Skin epidermis (tissue), 12 donors: ENCODE measurements around the gene XYLT1.
A peak's percentile ranks its signal among the peaks of the same experiment; 100 is the strongest.
"Not testable (repeated sequence)": the region's sequence is repeated elsewhere in the genome, so short reads cannot be mapped to it uniquely, and the experiment has no call there.

Experiments
- H3K27ac ChIP-seq, 21 experiments: fragments of 200-600 bp; sonication (generic) in 11 of 21; one replicate each; pipeline ENCODE4 v1.5.0; 2020; ENCODE audit warnings: mild to moderate bottlenecking in 3 of 21, inconsistent platforms in 2 of 21, moderate library complexity in 2 of 21
- H3K4me3 ChIP-seq, 7 experiments: fragments of 200-600 bp; sonication (generic) in 2 of 7; one replicate each; pipeline ENCODE4 v1.5.0; 2020; ENCODE audit warnings: inconsistent platforms in 2 of 7, mild to moderate bottlenecking in 2 of 7, moderate library complexity in 1 of 7

The XYLT1 gene, protein sequence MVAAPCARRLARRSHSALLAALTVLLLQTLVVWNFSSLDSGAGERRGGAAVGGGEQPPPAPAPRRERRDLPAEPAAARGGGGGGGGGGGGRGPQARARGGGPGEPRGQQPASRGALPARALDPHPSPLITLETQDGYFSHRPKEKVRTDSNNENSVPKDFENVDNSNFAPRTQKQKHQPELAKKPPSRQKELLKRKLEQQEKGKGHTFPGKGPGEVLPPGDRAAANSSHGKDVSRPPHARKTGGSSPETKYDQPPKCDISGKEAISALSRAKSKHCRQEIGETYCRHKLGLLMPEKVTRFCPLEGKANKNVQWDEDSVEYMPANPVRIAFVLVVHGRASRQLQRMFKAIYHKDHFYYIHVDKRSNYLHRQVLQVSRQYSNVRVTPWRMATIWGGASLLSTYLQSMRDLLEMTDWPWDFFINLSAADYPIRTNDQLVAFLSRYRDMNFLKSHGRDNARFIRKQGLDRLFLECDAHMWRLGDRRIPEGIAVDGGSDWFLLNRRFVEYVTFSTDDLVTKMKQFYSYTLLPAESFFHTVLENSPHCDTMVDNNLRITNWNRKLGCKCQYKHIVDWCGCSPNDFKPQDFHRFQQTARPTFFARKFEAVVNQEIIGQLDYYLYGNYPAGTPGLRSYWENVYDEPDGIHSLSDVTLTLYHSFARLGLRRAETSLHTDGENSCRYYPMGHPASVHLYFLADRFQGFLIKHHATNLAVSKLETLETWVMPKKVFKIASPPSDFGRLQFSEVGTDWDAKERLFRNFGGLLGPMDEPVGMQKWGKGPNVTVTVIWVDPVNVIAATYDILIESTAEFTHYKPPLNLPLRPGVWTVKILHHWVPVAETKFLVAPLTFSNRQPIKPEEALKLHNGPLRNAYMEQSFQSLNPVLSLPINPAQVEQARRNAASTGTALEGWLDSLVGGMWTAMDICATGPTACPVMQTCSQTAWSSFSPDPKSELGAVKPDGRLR

DNA sequence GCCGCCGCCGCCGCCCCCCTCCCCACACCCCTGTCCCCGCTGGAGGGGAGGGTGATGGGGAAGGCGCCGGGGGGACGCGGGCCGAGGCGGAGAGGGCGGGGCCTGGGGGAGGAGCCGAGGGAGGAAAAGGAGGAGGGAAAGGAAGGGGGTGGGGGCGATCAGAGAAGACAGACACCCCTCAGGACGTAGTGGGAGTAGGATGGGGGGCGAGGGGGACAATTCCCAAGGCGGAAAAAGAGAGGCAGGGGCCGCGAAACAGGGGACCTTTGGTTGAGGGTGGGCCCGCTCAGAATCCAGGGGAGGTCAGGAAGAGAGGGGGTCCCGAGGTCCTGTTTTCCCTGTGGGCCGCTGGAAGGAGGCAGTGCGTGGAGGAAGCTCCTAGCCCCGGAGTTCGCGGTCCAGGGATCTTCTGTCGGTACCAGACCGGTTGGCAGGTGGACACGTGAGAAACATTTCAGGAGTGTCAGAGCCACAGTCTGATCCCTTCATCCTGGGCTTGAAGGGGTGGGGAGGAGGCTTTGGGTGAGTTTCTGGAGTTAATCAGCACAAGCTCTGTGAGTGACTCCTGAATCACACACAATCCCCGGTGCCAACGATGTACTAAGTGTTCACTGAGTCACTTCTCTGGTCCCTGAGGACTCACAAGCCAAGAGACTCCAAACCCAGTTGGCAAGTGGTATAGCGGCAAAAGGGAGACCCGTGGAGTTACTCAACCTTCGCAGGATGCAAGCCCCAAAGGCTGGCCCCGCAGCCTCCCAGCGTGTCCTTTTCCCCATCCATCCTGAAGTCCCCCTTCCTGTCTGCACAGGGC lies at the start of gene XYLT1:
Gene XYLT1 (minus strand): TSS at position 53 of the 811 bp plus-strand sequence. CDS start 164 bp downstream, outside the sequence.
- Histone ChIP-seq H3K27ac (peak within 1 kb of the TSS in 20 of 21 experiments; percentile 18 to 90 (median 79)), H3K4me3 (peak within 1 kb of the TSS; percentile 44 to 73 (median 60))

DNA sequence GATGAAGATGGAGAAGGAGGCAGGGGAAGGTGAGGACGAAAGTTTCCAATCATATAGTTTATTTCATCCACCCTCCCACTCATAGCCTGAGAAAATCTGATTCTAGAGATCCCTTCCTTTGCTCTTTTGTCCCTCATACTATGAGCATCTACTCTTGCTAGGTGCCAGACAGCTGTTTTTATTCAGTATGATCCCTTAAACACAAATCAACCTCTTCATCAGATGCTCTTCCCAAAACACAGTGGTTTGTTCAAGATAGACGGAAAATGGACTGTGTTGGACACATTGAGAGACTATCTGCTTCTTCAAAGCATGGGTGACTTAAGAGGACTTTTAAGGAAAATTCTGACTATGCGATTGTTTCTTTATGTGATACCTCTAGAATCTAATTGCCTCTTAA lies 49.4 kb upstream of the XYLT1 start:
- no peak overlapping the region for H3K27ac ChIP-seq
- H3K4me3 ChIP-seq, result no peak overlapping the region

DNA sequence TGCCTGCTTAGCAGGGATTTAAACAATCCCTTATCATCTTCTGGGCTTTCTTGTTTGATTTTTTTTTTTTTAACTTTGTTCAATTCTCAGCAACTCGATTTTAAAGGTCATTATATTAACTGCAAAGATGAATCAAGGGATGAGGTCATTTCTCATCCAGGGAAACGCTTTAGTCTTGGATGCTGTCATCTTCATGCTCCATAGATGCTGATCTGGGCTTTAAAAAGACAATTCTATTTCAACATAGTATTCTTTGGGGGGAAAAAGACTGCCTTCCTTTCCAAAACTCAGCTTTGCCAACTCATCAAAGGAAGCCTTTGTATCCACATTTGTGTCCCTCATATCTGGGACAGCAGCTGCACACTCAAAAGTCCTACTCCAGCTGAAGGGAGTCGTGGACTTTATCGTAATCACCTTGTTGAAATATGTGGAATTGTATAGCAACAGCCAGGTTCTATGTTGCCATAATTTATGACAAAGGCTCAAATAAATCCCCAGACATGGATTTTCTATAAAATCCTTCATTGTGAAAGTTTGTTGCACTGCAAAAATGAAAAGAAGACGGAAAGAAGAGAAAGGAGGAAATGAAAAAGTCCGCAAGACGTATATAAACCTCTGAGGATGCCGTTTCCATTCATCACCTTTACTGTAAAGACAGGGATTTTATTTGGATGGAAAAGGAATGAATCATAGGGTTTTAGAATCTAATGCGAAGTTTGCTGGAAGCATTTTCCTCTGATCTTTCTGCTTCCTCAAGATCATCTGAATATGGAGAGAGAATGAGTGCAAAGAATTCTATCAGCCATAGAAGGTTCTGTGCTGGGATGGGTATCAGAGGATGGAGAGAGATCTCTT lies 48.6 kb upstream of the XYLT1 start:
- H3K4me3 ChIP-seq, result no peak overlapping the region
- no peak overlapping the region for H3K27ac ChIP-seq

DNA sequence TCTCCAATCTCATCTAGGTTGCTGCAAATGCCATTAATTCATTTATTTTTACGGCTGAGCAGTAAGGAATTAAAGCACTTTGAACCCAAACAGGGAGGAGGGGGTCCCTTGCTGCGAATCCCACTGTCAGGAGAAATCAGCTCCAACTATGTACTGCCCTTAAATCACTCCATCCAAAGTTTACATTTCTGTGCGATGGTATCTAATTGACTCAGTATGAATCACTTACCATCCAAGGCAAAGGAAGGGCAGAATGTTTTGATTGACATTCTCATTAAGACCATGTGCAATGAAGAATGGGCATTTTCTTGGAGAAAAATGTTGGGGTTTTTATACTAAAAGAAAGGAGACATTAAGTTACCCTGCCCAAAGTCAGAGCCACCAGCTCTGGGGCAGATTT lies 47.7 kb upstream of the XYLT1 start:
- Histone ChIP-seq H3K27ac (no peak overlapping the region), H3K4me3 (no peak overlapping the region)

DNA sequence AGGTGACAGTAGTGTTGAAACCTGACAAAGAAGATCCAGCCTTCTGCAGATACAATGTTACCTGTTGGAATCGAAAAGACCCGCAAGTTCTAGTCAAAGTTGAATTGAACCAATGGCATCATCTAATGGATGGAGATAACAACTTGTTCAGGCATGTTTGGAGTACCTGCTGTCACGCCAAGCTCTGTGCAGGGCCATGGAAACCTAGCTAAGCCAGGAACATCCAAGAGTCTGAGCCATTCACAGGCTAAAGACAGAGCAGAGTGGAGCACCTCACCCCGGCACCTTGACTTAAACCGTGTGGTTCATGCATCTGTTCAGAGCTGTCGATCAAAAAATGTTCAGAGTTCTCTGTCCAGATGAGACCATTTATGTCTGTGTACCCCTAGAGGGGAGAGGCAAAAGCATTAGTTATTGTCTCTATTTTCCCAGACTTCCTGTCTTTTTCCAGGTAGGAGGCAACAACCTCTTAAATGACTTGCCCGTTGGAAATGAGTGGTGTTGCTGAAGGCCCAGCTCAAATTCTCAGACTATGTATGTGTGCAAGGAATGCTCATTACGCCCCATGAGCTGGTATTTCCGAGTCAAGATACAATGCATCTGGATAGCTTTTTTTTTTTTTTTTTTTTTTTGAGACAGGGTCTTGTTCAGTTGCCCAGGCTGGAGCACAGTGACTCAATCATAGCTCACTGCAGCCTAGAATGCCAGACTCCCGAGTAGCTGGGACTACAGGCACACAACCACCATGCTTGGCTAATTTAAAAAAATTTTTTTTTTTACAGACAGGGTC lies 44.9 kb upstream of the XYLT1 start:
- Histone ChIP-seq H3K27ac (no peak overlapping the region), H3K4me3 (no peak overlapping the region)

DNA sequence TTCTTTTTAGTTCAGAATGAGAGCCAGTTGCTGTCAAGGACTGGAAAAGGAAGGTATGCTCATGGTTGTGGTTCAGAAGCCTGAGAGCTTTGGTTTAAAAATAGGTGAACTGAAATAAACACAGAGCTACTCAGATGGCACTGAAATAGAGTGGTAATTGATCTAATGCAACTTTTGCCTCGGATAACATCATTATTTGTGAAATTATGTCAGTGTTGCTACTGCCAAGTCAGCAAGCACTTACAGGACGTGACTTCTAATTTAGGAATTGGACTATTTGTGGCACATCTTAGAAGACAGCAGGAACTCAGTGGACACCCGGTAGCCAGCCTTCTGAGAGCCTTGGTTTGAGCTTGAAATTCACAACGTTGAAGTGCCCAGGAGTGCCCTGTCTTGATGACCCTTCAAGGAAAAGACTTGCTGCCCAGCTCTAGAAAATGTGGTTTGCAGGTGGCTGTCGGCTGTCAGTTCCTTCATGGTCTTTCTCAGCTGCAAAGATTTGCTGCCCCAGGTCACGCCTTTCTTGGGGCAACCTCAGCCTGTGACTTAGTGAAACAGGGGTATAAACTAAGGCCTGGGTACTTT lies 42.0 kb upstream of the XYLT1 start:
- H3K4me3 ChIP-seq, result no peak overlapping the region
- no peak overlapping the region for H3K27ac ChIP-seq

DNA sequence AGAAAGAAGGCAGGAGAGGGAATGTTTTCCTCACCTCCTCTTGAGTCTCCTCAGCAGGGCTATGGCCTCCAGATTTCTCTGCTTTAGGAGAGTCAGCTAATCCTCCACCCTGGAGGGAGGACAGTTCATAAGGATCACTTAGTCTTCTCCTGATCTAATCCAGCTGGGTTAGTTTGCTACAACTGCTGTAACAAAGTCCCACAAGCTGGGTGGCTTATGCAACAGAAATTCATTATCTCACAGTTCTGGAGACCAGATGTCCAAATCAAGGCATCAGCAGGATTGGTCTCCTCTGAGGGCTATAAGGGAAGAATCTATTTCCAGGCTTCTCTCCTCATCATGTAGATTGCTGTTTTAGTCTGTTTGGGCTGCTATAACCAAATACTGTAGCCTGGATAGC lies 40.6 kb upstream of the XYLT1 start:
- Histone ChIP-seq H3K27ac (peak overlapping the region in 4 of 21 experiments; percentile 20 to 49 (median 36)), H3K4me3 (no peak overlapping the region)

DNA sequence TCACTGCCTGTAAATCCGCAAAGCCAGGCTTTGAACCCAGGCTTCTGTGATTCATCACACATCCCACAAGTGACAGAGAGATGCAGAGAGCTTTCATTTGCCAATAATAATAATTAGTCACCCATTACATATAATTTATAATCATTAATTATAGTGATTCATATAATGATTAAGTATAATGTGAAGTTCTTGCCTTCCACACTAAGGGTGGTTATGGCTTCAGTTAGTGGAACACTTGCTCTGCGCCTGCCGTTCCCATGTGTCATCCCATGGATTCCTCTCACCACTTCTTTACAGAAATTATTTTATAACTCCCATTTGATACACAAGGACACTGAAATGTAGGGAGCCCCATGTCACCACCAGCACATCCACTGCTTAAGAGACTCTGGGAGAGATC lies 39.8 kb upstream of the XYLT1 start:
- peak overlapping the region in 3 of 21 experiments; percentile 20 to 36 (median 36) for H3K27ac ChIP-seq
- H3K4me3 ChIP-seq, result no peak overlapping the region

DNA sequence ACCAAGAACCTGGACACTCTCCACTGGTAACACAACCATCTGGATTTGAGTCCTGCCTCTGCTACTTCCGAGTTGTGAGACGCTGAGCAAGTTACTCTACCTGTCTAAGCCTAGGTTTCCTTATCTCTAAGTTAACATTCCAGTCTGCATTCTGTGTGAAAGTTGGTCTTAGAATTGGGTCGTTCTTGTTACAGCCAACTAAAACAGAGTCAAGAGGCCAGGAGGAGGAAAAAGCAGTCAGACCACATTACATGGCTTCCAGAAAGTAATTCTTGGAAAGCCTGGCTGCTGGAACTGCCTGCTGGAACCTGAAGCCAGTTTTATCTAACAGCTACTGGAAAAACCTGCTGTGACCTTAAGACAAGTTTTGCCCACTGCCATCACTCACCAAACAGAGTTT lies 38.4 kb upstream of the XYLT1 start:
- Histone ChIP-seq H3K4me3 (no peak overlapping the region), H3K27ac (no peak overlapping the region)

DNA sequence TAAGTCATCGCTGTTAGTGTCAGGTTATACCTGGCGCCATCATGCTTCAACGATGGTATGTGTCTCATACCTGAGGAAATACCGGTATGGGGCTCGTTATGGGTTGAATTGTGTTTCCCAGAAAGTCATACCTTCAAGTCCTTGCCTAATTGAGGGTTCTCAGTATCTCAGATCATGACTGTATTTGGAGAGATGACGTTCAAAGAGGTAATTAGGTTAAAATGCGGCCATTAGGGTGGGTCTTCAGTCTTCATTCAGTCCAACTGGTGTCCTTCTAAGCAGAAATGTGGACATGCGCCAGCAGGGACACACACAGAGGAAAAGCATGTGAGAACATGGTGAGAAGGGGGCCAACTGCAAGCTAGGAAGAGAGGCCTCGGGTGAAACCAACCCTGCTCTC lies 37.5 kb upstream of the XYLT1 start:
- H3K4me3 ChIP-seq, result no peak overlapping the region

DNA sequence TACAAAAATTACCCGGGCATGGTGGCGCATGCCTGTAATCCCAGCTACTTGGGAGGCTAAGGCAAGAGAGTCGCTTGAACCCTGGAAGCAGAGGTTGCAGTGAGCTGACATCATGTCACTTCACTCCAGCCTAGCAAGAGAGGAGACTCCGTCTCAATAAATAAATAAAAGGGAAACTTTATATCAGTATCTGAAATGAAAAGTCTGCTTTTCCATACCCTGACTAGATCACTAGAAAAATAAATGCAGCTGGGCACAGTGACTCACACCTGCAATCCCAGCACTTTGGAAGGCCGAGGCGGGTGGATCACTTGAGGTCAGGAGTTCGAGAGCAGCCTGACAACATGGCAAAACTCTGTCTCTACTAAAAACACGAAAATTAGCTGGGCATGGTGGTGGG lies 36.8 kb upstream of the XYLT1 start:
- H3K27ac ChIP-seq, H3K4me3 ChIP-seq: not testable (repeated sequence)

More for the DNA sequence above, 37.5 kb upstream of the XYLT1 start:
- H3K27ac ChIP-seq, result no peak overlapping the region

DNA sequence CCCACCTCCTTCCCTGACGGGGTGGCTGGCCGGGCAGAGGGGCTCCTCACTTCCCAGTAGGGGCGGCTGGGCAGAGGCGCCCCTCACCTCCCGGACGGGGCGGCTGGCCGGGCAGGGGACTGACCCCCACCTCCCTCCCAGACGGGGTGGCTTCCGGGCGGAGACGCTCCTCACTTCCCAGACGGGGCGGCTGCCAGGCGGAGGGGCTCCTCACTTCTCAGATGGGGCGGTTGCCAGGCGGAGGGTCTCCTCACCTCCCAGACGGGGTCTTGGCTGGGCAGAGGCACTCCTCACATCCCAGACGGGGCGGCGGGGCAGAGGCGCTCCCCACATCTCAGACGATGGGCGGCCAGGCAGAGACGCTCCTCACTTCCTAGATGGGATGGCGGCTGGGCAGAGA lies 35.1 kb upstream of the XYLT1 start:
- not testable (repeated sequence) for H3K4me3 ChIP-seq, H3K27ac ChIP-seq

DNA sequence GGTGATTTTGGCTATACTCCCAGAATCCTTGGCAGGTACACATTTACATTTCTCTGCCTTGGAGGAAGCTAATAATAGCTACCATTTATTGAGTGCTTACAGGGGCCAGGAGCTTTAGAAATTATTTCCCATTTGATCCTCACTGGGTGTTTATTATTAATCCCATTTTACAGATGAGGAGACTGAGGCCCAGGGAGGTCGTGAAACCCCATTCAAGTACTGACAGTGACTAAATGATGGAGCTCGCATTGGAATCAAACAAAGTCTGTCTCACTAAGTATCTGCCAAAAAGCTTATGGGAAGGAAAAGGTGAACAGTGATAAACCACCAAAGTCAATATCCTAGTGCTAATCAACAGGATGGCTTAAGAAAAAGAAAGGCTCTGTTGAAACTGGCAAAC lies 33.3 kb upstream of the XYLT1 start:
- H3K27ac ChIP-seq, result no peak overlapping the region
- no peak overlapping the region for H3K4me3 ChIP-seq

DNA sequence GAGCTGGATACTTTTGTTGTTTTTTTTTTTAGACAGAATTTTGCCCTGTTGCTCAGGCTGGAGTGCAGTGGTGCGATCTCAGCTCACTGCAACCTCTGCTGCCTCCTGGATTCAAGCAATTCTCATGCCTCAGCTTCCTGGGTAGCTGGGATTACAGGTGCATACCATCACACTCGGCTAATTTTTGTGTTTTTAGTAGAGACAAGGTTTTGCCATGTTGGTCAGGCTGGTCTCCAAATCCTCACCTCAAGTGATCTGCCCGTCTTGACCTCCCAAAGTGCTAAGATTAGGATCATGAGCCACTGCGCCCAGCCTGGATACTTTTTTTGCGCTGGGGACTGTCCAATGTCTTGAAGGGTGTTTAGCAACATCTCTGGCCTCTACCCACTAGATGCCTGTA lies 32.6 kb upstream of the XYLT1 start:
- no peak overlapping the region for H3K27ac ChIP-seq
- no peak overlapping the region for H3K4me3 ChIP-seq

DNA sequence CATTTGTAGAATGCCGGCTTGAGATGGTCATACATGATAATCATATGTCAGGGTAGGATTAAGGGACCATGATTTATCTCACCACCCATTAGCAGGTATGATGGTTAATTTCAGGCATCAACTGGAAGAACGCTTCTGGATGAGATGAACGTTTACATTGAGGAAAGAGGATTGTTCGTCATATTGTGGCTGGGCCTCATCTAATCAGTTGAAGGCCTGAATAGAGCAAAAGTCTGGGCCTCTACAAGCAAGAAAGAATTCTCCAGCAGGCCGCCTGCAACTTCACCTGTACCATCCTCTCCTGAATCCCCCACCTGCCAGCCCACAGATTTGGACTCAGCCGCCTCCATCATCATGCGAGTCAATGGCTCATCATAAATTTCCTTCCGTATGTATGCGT lies 30.6 kb upstream of the XYLT1 start:
- Histone ChIP-seq H3K4me3 (no peak overlapping the region), H3K27ac (no peak overlapping the region)

DNA sequence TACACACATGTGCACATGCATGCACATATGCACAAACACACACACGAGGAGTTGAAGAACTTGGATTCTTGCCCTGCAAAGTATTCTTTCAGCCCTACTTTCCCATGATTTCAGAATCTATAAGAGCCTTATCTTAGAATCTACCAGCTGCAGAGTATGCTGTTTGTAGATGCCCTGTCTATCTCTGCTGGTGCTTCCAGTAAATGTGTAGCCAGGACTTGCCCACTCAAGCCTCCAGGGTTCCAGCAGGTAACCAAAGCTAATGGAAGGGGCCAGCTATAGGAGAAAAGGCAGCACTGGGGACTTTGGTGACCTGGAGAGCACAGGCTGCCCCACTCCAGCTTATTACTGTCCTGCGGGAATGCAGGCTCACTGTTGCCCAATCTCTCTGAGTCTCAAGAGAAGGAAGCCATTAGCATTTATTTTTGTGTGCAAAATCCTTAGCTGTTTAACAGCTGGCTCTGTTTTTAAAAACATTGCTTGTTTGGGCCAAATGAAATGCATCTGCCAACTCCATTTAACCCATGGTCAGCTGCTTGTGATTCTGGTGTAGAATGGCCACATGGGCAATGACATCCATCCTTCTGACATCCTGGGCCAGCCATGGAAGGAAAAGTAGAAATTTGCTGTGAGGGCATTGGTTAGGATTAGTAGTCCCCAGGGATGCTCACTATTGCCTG lies 28.6 kb upstream of the XYLT1 start:
- Histone ChIP-seq H3K4me3 (no peak overlapping the region), H3K27ac (no peak overlapping the region)

DNA sequence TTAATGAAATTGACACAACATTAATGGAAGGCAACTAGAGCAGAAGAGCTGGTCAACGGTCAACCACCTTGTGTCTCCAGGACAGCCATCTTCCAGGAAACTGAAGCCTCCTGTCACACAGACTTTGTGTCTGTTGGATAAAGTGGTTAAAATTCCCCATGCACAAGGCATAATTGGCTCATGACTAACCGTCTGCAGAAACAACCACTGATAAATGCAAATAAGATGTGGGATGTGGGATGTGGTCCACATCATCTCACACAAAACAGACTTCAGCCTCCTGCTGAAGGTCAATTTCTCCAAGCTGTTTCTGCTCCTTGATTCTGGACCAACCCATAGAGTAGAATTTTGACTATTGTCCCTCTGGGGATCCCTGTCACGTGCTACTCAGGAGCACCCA lies 26.9 kb upstream of the XYLT1 start:
- H3K27ac ChIP-seq, result peak overlapping the region in 3 of 21 experiments; percentile 25 to 44 (median 31)
- H3K4me3 ChIP-seq, result no peak overlapping the region
